Measurements from ENCODE around the gene CRK. TPM values are rescaled to one million over a fixed set of nuclear protein-coding genes. Genes with fewer than 3 reads are reported as not detected.
"Not testable (repeated sequence)": the region's sequence is repeated elsewhere in the genome, so short reads cannot be mapped to it uniquely, and the experiment has no call there.

CRK gene
- total RNA-seq, 2 donors from 2014 or later, result 48.3 to 76.0 TPM

DNA sequence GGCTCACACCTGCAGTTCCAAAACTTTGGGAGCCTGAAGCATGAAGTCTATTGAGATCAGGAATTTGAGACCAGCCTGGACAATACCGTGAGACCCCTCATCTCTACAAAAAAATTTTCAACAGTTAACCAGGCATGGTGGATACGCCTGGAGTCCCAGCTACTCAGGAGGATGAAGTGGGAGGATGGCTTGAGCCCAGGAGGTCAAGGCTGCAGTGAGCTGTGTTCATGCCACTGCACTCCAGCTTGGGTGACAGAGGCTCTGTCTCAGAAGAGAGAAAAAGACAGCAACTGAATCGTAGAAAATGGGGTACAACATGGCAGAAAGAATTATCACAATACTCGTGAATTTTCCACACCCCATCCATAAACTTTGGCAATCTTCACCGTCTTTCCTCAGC, 3.2 kb downstream of the CRK start:
- no peak overlapping the region for H3K27ac ChIP-seq
- no peaks in the 10 kb centered on the region for H3K27me3 ChIP-seq (replicated peaks; ENCODE audit: insufficient read depth)
- DNase-seq (ENCODE audit: low spot score) (no peak), ATAC-seq (ENCODE audit: insufficient number of reproducible peaks, low FRiP score, low read depth) (no peak)
- no peaks in the 10 kb centered on the region for H3K36me3 ChIP-seq
- H3K9me3 ChIP-seq, result no peaks in the 10 kb centered on the region
- no peak overlapping the region for H3K4me3 ChIP-seq
- TF ChIP-seq CTCF (IDR thresholded peaks at IDR 0.05), result no peak
- peaks cover 21 to 53% of the 10 kb centered on the region in 2 donors for H3K4me1 ChIP-seq (ENCODE audit: control insufficient read depth in 1 of 2, low read depth in 2 of 2)

DNA sequence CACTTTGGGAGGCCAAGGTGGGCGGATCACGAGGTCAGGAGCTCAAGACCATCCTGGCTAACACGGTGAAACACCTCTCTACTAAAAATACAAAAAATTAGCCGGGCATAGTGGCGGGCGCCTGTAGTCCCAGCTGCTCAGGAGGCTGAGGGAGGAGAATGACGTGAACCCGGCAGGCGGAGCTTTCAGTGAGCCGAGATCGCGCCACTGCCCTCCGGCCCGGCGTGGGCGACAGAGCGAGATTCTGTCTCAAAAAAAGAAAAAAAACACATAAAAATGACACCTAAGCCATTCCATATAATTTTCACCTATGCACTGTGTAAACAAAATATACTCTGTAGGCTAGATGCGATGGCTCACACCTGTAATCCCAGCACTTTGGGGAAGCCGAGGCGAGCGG, 5.8 kb downstream of the CRK start:
- DNase-seq (ENCODE audit: low spot score); H3K36me3 ChIP-seq; H3K27me3 ChIP-seq (replicated peaks; ENCODE audit: insufficient read depth); H3K4me3 ChIP-seq; H3K9me3 ChIP-seq; ATAC-seq (ENCODE audit: insufficient number of reproducible peaks, low FRiP score, low read depth); H3K27ac ChIP-seq: not testable (repeated sequence)
- peaks cover 20 to 51% of the 10 kb centered on the region in 2 donors for H3K4me1 ChIP-seq (ENCODE audit: control insufficient read depth in 1 of 2, low read depth in 2 of 2)

- DNase-seq (ENCODE audit: low spot score), result no peak
- no peak for TF ChIP-seq CTCF (IDR thresholded peaks at IDR 0.05)
- ATAC-seq (ENCODE audit: insufficient number of reproducible peaks, low FRiP score, low read depth), result no peak
Measured at GRCh38 chr17:1449412-1449967, 6.5 kb downstream of the CRK start.

DNA sequence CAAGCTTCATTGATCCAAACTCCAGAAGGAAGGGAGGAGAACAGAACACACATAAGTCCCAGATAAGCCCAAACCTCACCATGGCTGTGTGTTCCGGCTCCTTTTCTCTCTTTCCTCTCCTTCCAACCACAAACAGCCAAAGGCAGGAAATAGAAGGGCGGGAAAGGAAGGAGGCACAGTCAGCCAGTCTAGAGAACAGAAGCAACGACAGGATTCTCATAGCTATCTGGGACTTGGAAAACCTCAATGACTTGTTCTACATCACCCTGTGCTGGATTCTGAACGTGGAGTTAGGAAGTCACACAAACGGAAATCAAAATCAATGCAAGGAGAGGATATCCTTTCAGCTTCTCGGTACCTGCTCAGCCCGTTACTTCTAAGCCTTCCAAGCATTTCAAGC, 9.0 kb downstream of the CRK start:
- Histone ChIP-seq H3K4me1 (ENCODE audit: control insufficient read depth in 1 of 2, low read depth in 2 of 2) (peaks cover 6 to 22% of the 10 kb centered on the region in 2 donors), H3K36me3 (no peaks in the 10 kb centered on the region), H3K4me3 (no peak overlapping the region), H3K27ac (no peak overlapping the region), H3K9me3 (no peaks in the 10 kb centered on the region), H3K27me3 (replicated peaks; ENCODE audit: insufficient read depth) (no peaks in the 10 kb centered on the region)
- no peak for TF ChIP-seq CTCF (IDR thresholded peaks at IDR 0.05)
- DNase-seq (ENCODE audit: low spot score) (no peak), ATAC-seq (ENCODE audit: insufficient number of reproducible peaks, low FRiP score, low read depth) (no peak)

More at GRCh38 chr17:1449412-1449967, 6.5 kb downstream of the CRK start:
- Histone ChIP-seq H3K4me3 (no peak overlapping the region), H3K27me3 (replicated peaks; ENCODE audit: insufficient read depth) (no peaks in the 10 kb centered on the region), H3K36me3 (no peaks in the 10 kb centered on the region), H3K9me3 (no peaks in the 10 kb centered on the region), H3K27ac (no peak overlapping the region), H3K4me1 (ENCODE audit: control insufficient read depth in 1 of 2, low read depth in 2 of 2) (peaks cover 15 to 46% of the 10 kb centered on the region in 2 donors)

- TF ChIP-seq CTCF (IDR thresholded peaks at IDR 0.05), result no peak
- ATAC-seq (ENCODE audit: insufficient number of reproducible peaks, low FRiP score, low read depth) (no peak), DNase-seq (ENCODE audit: low spot score) (no peak)
- Histone ChIP-seq H3K36me3 (no peaks in the 10 kb centered on the region), H3K4me3 (no peak overlapping the region), H3K4me1 (ENCODE audit: control insufficient read depth in 1 of 2, low read depth in 2 of 2) (peaks cover 6 to 13% of the 10 kb centered on the region in 2 donors), H3K9me3 (no peaks in the 10 kb centered on the region), H3K27ac (no peak overlapping the region), H3K27me3 (replicated peaks; ENCODE audit: insufficient read depth) (no peaks in the 10 kb centered on the region)
Measured at GRCh38 chr17:1446201-1446600, 9.8 kb downstream of the CRK start.

GRCh38 chr17:1445695-1446094, 10.3 kb downstream of the CRK start:
- ATAC-seq (ENCODE audit: insufficient number of reproducible peaks, low FRiP score, low read depth), result not testable (repeated sequence)

DNA sequence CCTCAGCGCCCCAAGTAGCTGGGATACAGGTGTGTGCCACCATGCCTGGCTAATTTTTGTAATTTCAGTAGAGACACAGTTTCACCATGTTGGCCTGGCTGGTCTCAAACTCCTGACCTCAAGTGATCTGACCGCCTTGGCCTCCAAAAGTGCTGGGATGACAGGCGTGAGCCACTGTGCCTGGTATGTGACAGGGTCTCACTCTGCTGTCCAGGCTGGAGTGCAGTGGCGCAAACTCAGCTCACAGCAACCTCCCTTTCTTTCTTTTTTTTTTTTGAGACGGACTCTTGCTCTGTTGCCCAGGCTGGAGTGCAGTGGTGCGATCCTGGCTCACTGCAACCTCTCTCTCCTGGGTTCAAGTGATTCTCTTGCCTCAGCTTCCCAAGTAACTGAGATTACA, 13.3 kb downstream of the CRK start:
- not testable (repeated sequence) for H3K9me3 ChIP-seq; DNase-seq (ENCODE audit: low spot score); ATAC-seq (ENCODE audit: insufficient number of reproducible peaks, low FRiP score, low read depth); H3K27ac ChIP-seq; H3K36me3 ChIP-seq; H3K27me3 ChIP-seq (replicated peaks; ENCODE audit: insufficient read depth); H3K4me3 ChIP-seq
- peaks cover 8 to 27% of the 10 kb centered on the region in 2 donors for H3K4me1 ChIP-seq (ENCODE audit: control insufficient read depth in 1 of 2, low read depth in 2 of 2)

More at GRCh38 chr17:1445695-1446094, 10.3 kb downstream of the CRK start:
- H3K4me1 ChIP-seq (ENCODE audit: control insufficient read depth in 1 of 2, low read depth in 2 of 2), result peaks cover 6 to 11% of the 10 kb centered on the region in 2 donors
- not testable (repeated sequence) for H3K27ac ChIP-seq; H3K27me3 ChIP-seq (replicated peaks; ENCODE audit: insufficient read depth); H3K36me3 ChIP-seq; H3K9me3 ChIP-seq; H3K4me3 ChIP-seq; DNase-seq (ENCODE audit: low spot score)

All from thoracic aorta (tissue), 2 donors.